Measurements from ENCODE around the gene NDUFB1. TPM values are rescaled to one million over a fixed set of nuclear protein-coding genes. Genes with fewer than 3 reads are reported as not detected.

Gene NDUFB1
- total and polyA plus RNA-seq, 2 of the 13 experiments (the other 11 are each of a cell fraction or from before 2014, with no cell fraction given), result 181 to 281 TPM

GRCh38 chr14:92121670-92122350 is at the start of gene NDUFB1, which contains the start of gene CPSF2 (continued):
- TF ChIP-seq, protein P1, sequence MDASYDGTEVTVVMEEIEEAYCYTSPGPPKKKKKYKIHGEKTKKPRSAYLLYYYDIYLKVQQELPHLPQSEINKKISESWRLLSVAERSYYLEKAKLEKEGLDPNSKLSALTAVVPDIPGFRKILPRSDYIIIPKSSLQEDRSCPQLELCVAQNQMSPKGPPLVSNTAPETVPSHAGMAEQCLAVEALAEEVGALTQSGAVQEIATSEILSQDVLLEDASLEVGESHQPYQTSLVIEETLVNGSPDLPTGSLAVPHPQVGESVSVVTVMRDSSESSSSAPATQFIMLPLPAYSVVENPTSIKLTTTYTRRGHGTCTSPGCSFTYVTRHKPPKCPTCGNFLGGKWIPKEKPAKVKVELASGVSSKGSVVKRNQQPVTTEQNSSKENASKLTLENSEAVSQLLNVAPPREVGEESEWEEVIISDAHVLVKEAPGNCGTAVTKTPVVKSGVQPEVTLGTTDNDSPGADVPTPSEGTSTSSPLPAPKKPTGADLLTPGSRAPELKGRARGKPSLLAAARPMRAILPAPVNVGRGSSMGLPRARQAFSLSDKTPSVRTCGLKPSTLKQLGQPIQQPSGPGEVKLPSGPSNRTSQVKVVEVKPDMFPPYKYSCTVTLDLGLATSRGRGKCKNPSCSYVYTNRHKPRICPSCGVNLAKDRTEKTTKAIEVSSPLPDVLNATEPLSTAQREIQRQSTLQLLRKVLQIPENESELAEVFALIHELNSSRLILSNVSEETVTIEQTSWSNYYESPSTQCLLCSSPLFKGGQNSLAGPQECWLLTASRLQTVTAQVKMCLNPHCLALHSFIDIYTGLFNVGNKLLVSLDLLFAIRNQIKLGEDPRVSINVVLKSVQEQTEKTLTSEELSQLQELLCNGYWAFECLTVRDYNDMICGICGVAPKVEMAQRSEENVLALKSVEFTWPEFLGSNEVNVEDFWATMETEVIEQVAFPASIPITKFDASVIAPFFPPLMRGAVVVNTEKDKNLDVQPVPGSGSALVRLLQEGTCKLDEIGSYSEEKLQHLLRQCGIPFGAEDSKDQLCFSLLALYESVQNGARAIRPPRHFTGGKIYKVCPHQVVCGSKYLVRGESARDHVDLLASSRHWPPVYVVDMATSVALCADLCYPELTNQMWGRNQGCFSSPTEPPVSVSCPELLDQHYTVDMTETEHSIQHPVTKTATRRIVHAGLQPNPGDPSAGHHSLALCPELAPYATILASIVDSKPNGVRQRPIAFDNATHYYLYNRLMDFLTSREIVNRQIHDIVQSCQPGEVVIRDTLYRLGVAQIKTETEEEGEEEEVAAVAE (CRISPR knock-in tag; IDR thresholded peaks at IDR 0.05; ENCODE audit: borderline replicate concordance), result no peak
- TF ChIP-seq KDM1A (CRISPR knock-in tag; IDR thresholded peaks at IDR 0.05) (no peak), POLR2AphosphoS5 (IDR thresholded peaks at IDR 0.05; ENCODE audit: low read depth, low read length) (peak; percentile 61; the same call in 1 of the 2 replicates), EED (CRISPR knock-in tag; IDR thresholded peaks at IDR 0.05) (no peak), ZFP1 (CRISPR knock-in tag; IDR thresholded peaks at IDR 0.05) (no peak), ZNF567 (CRISPR knock-in tag; IDR thresholded peaks at IDR 0.05; ENCODE audit: borderline replicate concordance) (no peak), HMGA1 (CRISPR knock-in tag; conservative IDR thresholded peaks at IDR 0.05) (no peak), MXD4 (CRISPR knock-in tag; IDR thresholded peaks at IDR 0.05) (no peak), MED1 (CRISPR knock-in tag; IDR thresholded peaks at IDR 0.05) (peak; percentile 48), ZFP41 (CRISPR knock-in tag; IDR thresholded peaks at IDR 0.05; ENCODE audit: borderline replicate concordance) (no peak), ZNF33B (CRISPR knock-in tag; IDR thresholded peaks at IDR 0.05) (peak; percentile 45; the same call in 1 of the 2 replicates), ZNF562 (CRISPR knock-in tag; IDR thresholded peaks at IDR 0.05; ENCODE audit: borderline replicate concordance) (no peak), SP1 (IDR thresholded peaks at IDR 0.05) (no peak), SP1 (CRISPR knock-in tag; IDR thresholded peaks at IDR 0.05) (no peak), CENPT (CRISPR knock-in tag; IDR thresholded peaks at IDR 0.05; ENCODE audit: low read depth) (no peak), TFAP4 (IDR thresholded peaks at IDR 0.05; ENCODE audit: borderline replicate concordance, low read depth) (no peak), ZNF34 (CRISPR knock-in tag; IDR thresholded peaks at IDR 0.05; ENCODE audit: borderline replicate concordance) (no peak), ZNF577 (CRISPR knock-in tag; IDR thresholded peaks at IDR 0.05; ENCODE audit: borderline replicate concordance, low read depth) (no peak), ZSCAN5A (CRISPR knock-in tag; IDR thresholded peaks at IDR 0.05; ENCODE audit: borderline replicate concordance) (0 out of 2 replicates have a peak, but pooled peaks have one; percentile 29), SRSF4 (IDR thresholded peaks at IDR 0.05; ENCODE audit: low read depth, low read length, poor library complexity, severe bottlenecking) (no peak), ZBTB37 (CRISPR knock-in tag; IDR thresholded peaks at IDR 0.05) (no peak), ZC3H13 (CRISPR knock-in tag; IDR thresholded peaks at IDR 0.05) (no peak; the same call in 1 of the 2 replicates), ZNF101 (CRISPR knock-in tag; IDR thresholded peaks at IDR 0.05; ENCODE audit: borderline replicate concordance, low read depth) (no peak)

Data from HepG2 (cell line).